ENCODE results near the gene TSPAN9.

The TSPAN9 gene

GRCh38 chr12:3187846-3188770 is 110.9 kb downstream of the TSPAN9 start:
- no peak for DNase-seq (ENCODE audit: low read depth in 2 of 2)

- no peak for DNase-seq (ENCODE audit: low read depth in 2 of 2)
Measured at GRCh38 chr12:3189282-3189681, 112.1 kb downstream of the TSPAN9 start.

DNA sequence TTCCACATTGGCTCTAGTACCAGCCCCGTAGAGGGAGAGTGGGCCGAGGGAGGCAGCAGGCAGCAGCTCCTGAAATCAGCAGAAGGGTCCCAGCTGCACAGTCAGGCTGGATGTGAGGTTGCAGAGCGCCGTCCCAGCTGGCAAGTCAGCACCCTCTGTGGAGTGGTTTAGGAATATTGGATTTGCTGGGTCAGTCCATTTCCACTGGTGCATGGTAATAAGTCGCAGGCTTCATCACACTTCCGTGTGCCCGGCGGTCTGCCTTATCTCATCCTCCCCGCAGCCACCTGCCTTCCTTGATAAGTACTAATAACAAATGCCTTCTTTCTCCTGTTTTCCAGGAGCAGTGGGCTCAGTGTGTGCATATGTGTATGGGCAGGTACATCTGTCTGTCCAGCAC is 112.9 kb downstream of the TSPAN9 start:
- no peak for DNase-seq (ENCODE audit: low read depth in 2 of 2)

GRCh38 chr12:3191450-3191849 is 114.3 kb downstream of the TSPAN9 start:
- no peak for DNase-seq (ENCODE audit: low read depth in 2 of 2)

- DNase-seq (ENCODE audit: low read depth in 2 of 2): no peak
Measured at GRCh38 chr12:3192221-3192620, 115.0 kb downstream of the TSPAN9 start.

DNA sequence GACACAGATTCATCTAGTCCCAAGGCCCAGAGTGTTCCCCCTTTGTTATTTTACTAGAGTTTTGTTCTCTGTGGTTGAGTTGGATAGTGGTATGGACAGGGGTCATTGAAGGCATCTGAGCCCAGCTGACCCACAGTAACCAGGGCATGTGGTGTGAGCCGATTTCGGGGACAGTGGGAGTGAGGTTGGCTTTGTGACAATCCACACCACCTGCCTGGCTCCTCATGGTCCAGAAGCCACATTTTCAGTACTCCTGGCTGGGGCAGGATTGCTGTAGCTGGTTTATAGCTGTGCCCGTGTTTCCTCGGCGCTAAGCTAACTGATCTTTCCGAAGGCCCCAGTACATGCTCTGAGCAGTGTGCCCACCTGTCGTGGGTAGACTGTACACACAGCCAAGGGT is 116.0 kb downstream of the TSPAN9 start:
- DNase-seq (ENCODE audit: low read depth in 2 of 2): no peak

DNA sequence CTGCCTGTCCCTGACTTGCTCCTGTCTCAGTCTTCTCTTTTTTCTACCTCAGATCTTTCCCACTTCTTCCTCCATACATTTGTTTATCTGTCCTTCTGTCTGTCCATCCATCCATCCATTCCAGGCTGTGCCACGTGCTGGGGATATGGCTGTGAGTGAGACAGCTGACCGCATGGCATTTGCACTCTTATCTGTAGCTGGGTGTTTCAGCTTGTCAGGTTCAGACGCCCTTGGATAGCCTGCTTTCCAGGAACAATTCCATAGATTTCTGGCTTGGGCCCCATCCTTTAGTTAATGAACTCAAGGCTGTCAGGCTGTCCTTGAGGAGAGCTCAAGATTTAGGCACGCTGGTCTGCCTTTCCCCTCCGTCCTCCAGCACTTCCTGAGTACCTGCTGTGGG is 116.6 kb downstream of the TSPAN9 start:
- no peak for DNase-seq (ENCODE audit: low read depth in 2 of 2)

GRCh38 chr12:3195337-3195736 is 118.2 kb downstream of the TSPAN9 start:
- DNase-seq (ENCODE audit: low read depth in 2 of 2): no peak

DNA sequence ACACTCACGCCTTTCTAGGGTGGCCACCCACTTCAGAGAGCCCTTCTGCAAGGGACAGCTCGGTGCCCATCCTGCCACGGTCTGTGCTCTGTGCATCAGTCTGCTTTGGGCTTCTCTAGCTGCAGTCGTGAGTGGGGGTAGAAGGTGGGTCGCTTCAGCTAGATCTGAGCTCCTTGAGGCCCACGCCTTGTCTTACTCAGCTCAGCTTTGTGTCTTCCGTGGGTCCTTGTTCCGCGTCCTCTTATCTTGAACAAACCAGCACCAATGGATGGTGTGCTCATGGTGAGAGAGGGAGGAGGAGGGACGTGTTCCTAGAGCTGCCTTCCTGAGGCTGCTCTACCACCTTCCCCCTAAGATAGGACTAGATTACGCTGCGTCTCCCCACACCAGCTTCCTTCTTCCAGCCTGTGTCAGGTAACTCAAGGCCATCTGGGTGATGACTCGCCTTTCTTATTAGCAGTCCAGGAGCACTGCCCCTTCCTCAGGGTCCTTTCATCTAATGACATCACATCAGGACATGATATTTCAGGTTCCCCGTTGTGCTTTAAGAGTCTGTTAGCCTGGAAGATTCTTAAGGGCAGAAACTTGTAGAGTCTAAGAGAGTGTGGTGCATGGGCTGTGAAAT is 118.8 kb downstream of the TSPAN9 start:
- no peak for DNase-seq (ENCODE audit: low read depth in 2 of 2)

GRCh38 chr12:3196488-3196887 is 119.3 kb downstream of the TSPAN9 start:
- DNase-seq (ENCODE audit: low read depth in 2 of 2): no peak

GRCh38 chr12:3197131-3197818 is 120.1 kb downstream of the TSPAN9 start:
- DNase-seq (ENCODE audit: low read depth in 2 of 2): no peak

DNA sequence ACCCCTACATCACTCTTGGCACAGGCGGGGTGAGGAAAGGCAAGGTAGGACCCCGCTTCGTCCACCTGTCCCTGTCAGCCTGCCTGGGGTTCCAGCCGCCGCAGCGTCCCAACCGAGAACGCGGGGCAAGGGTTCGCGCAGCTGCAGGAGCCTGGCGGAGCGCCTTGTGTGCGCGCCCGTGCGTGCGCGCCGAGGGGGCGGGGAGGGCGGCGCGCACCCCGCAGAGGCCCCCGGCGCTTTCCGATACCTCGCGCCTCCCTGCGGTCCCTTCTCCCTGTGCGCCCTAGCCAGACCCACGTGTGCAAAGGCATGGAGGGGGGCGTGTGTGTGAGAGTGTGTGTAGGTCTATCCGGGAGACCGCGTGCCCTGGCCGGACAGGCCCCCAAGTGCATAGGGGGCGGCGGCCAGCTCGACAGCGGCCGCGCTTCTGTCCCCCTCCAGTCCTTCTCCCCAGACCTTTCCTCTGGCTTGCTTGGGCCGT is 122.4 kb downstream of the TSPAN9 start:
- DNase-seq (ENCODE audit: low read depth in 2 of 2): no peak

DNA sequence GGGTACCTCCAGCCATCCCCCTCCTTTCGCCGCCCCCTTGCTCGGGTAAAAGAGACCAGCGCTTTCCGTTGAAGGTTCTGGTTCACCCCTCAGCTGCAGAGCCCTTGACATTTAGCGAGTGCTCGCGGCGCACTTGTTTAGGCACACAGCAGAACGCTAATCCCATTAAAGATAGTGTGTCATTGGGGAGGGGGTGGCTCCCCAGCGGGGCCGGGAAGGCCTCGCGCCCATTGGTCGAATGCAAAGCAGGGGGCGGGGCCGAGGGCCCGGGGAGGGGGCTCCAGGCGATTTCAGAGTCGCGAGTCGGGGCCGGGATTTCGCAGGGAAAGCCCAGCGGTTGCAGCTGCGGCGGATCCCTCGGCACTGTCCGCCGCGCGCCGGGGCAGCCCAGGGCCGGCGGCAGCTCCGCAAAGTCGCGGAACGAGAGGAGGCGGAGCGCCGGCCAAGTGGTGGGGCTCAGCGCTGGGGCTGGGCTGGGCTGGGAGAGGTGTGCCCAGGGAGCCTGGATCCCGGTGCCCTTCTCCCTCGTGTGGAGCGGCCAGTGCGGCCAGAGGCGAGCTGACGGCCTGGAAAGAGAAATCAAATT is 122.9 kb downstream of the TSPAN9 start:
- DNase-seq (ENCODE audit: low read depth in 2 of 2): no peak

GRCh38 chr12:3200814-3201233 is 123.6 kb downstream of the TSPAN9 start:
- DNase-seq (ENCODE audit: low read depth in 2 of 2): no peak

GRCh38 chr12:3201339-3202051 is 124.3 kb downstream of the TSPAN9 start:
- DNase-seq (ENCODE audit: low read depth in 2 of 2): no peak

DNA sequence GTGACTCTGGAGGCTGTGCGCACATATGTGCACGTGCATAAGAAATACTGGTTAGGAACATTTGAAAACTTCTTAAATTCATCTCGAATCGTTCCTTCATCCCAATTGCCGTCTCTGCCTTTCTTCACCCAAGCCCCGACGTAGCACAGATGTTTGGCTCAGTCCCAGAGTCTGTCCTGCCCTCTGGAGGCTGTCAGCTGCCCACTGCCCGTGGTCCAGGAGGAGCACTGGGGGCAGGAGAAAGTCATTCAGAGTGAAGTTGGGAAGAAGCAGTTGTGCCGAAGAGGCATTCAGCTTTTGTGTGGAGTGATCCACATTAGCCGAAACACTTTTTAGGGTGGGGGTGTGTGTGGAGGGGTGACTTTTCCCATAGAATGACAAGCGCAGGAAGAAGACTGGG is 124.9 kb downstream of the TSPAN9 start:
- DNase-seq (ENCODE audit: low read depth in 2 of 2): no peak

DNA sequence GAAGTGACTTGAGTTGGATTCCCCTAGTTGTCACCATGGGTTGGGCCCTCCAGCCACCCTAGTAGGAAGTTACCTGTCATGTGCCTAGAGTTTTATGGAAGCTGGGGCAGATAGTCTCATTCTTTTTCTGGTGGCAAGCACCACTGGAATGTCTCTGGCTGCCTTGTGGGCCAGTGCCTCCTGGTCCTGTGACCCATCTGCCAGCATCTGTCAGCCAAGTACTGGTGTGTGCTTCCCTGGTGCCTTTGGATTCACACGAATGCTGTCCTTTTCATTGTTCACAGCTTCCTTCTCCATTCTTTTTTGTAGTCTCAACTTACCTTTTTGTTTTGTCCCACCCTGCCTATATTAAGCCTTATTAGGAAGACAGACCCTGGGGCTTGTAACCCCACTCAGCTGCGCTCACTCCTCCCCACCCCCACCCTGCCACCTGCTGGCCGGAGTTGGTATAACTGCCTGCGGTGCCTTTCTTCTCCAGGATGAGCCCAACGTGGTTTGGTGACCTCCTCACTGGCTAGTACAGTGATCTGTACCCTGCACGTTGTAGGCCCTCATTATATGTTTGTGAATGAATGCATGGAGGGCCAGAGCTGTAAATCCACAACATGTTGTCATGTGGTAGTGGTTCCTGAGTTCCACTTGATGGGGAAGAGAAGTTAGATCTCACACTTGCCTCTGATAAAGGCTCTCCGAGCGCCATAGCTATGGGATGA is 125.7 kb downstream of the TSPAN9 start:
- peak in 1 of 2 donors; percentile 19 for DNase-seq (ENCODE audit: low read depth in 2 of 2)

GRCh38 chr12:3203713-3204112 is 126.5 kb downstream of the TSPAN9 start:
- DNase-seq (ENCODE audit: low read depth in 2 of 2): no peak

GRCh38 chr12:3204143-3204542 is 127.0 kb downstream of the TSPAN9 start:
- no peak for DNase-seq (ENCODE audit: low read depth in 2 of 2)

- DNase-seq (ENCODE audit: low read depth in 2 of 2): no peak
Measured at GRCh38 chr12:3204730-3205531, 127.8 kb downstream of the TSPAN9 start.
